Smooth muscle cell of the coronary artery (primary cell): ENCODE measurements around the gene NDUFAF3. TPM values are rescaled to one million over a fixed set of nuclear protein-coding genes. Genes with fewer than 3 reads are reported as not detected.

ENCODE experiments used
- total RNA-seq: library from RNA; depleted of rRNA; stranded (reverse); fragments of >200 nt; gene quantifications from 2 replicates; pipeline ENCODE4 v1.2.3, GENCODE V29; 2014; ENCODE audit warnings: low replicate concordance

The NDUFAF3 gene, protein sequence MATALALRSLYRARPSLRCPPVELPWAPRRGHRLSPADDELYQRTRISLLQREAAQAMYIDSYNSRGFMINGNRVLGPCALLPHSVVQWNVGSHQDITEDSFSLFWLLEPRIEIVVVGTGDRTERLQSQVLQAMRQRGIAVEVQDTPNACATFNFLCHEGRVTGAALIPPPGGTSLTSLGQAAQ
- total RNA-seq = 84.1 and 92.2 TPM in 2 replicates

DNA sequence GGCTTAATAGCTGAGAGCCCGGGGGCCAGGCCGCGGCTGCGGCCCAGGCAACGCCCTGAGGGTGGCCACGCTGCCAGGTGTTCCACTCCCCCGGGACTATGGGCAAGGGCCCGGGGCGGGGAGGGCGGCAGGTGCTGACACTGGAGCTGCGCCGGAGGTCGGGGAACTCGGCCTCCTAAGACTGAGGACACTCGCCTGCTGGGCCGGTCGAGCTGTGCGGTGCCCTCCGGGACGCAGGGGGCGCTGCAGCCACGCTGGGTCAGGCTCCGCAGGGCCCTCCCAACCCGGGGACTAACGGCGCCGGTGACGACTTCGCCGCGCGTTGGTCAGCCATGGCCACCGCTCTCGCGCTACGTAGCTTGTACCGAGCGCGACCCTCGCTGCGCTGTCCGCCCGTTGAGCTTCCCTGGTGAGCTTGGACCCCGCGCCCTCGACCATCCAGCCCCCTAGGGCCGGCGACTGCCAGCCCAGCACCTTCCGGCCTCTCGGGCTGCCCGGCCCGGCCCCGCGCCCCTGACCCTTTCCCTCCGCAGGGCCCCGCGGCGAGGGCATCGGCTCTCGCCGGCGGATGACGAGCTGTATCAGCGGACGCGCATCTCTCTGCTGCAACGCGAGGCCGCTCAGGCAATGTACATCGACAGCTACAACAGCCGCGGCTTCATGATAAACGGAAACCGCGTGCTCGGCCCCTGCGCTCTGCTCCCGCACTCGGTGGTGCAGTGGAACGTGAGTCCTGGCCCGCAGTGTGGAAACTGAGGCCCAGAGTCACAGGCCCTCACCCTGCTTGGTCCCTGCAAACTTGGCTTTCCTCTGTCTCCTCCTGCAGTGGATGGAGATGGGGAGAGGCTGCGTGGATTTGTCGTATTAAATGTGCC, at the start of gene NDUFAF3:
Gene NDUFAF3 (plus strand): TSS at position 309 of the 875 bp plus-strand sequence. CDS start 24 bp downstream, at position 333.

DNA sequence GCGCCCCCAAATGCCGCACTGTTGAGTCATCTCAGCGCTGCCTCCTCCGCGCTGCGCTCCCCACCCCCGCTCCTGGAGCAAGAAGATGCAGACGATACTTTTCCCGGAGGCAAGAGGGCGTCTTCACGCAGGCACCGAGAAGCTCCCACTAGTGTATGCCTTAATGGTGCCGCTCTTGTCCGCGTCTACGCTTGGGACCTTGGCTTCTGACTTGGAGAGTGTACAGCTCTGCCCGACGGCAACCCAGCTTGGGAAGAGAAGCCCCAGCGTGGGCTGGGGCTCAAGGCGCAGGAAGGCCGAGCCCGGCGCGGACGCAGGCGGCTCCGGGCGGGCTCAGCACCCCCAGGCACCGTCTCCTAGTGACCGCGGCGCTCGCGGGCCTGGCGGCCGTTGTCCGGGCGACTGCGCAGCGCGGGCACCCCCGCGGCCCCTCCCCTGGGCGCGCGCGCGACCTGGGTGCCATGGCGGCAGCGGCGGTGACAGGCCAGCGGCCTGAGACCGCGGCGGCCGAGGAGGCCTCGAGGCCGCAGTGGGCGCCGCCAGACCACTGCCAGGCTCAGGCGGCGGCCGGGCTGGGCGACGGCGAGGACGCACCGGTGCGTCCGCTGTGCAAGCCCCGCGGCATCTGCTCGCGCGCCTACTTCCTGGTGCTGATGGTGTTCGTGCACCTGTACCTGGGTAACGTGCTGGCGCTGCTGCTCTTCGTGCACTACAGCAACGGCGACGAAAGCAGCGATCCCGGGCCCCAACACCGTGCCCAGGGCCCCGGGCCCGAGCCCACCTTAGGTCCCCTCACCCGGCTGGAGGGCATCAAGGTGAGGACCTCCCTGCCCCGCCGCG, 31.9 kb upstream of the NDUFAF3 start, which contains the start of gene P4HTM:
Gene P4HTM (plus strand): TSS at position 446 of the 840 bp plus-strand sequence. CDS start 16 bp downstream, at position 462.

DNA sequence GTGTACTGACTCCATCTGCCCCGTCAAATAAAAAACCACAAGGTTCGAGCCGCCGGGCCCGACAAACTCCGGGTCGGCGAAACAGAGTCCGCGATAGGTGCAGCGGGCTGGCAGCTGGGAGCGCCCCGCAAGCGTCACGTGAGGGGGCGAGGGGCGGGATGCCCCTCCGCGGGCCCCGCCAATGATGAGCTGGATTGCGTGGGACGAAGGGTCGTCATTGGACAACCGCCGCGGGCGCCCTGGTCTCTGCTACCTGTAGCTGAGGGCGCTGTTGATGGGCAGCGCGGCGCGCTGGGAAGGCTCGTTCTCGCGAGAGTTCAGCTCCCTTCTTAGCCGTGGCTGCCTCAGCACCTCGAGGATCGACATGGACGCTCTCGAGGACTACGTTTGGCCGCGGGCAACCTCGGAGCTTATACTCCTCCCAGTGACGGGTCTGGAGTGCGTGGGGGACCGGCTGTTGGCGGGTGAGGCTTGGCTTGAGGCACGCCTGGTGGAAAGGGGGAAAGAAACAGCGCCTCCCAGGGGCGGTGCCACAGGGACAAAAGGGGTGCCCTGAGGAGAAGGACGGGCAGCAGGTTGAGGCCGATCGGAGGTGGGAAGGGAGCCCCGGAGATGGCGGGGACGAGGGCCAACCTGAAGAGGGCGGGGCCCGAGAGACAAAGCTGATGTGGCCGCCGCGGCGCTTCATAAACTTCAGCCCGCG, 14.7 kb upstream of the NDUFAF3 start, which contains the start of gene WDR6:
Gene WDR6 (plus strand): TSS at position 324 of the 703 bp plus-strand sequence. CDS start 41 bp downstream, at position 365.

DNA sequence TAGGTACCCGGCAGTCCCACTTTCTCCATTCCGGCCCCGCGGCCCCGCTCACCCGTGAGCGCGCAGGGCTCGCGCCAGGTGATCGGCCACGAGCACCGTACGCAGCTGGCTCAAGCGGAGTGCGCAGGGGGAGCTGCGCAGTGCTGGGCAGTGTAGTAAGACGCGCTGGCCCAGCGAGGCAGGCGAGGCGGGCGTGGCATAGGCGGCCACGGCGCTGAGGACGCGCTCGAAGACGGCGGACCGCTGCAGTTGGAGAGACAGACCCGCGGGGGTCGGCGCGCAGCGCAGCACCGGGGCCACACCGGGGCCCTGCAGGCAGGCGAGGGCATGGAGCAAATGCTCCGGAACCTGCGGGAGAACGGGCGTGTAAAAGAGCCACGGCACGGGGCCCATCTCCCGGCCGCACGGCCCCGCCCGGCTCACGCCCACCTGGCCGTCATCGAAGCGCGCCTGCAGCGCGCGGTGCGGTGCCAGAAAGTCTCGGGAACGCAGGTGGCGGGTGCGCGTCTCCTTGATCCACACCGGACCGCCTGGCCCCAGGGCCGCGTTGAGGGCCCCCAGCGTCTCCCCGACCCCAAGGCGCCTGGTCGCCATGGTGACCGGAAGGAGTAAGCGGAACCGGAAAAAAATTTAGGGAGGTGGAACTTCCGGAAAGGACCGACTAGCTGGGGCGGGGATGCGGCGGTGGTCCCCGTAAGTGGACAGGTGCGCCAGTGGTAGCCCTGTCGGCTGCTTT, 3.8 kb upstream of the NDUFAF3 start, which contains the start of gene DALRD3:
Gene DALRD3 (minus strand): TSS at position 610 of the 736 bp plus-strand sequence. CDS start 16 bp downstream, at position 594.

DNA sequence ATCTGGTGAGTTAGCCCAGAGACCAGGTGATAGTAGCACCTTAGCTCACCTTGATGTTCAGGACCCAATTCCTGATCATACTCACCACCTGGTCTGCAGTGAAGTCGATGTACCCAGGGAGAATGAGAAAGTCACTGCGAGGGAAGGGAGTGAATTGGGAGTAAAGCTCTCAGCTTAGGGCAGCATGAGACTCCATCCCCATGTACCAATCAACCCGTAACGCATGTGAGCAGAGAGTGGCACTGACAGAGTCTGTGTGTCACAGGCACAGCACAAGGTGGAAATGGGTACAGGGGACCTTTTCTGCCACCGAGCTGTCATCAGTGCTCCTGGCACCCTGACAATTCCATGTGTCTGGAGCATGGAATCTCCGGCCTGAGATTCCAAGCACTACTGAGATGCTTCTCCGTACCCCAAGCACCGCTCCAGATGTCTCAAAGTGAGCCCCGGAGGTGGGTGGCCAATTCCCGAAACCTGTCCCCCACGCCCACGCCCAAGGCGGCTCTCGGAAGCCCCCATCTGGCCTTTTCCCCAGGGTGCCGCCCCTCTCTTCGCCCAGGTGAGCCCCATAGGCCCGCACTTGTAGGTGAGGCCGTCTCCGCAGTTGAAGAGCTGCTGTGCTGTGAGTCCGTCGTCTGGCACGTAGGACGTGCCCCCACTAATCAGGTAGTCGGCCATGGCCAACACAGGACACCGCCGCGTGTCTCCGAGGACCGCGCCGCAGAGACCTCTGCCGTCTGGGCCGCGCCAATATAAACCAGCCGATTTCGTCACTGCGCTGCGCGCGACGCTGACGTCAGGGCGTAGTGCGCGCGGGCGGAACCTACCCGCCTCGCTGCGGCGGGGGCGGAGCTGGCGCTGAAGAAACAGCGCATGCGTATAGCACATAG, 7.0 kb downstream of the NDUFAF3 start, which contains the start of gene IMPDH2:
Gene IMPDH2 (minus strand): TSS at position 726 of the 890 bp plus-strand sequence. CDS start 48 bp downstream, at position 678.

Other genes starting within 250 kb of the NDUFAF3 start
- 23.3 and 24.5 TPM in 2 replicates for gene PRKAR2A, start 174.2 kb upstream of the NDUFAF3 start, total RNA-seq
- gene SLC25A20, start 123.2 kb upstream of the NDUFAF3 start, total RNA-seq = 26.5 and 26.8 TPM in 2 replicates
- gene ARIH2, start 103.3 kb upstream of the NDUFAF3 start, total RNA-seq = 60.4 and 83.5 TPM in 2 replicates
- gene P4HTM, start 31.9 kb upstream of the NDUFAF3 start, total RNA-seq = 23.9 and 31.9 TPM in 2 replicates
- gene WDR6, start 14.7 kb upstream of the NDUFAF3 start, total RNA-seq = 72.6 and 112 TPM in 2 replicates
- 43.7 and 57.4 TPM in 2 replicates for gene DALRD3, start 3.5 kb upstream of the NDUFAF3 start, total RNA-seq
- 433 and 547 TPM in 2 replicates for gene IMPDH2, start 7.3 kb downstream of the NDUFAF3 start, total RNA-seq
- gene QRICH1, start 72.0 kb downstream of the NDUFAF3 start, total RNA-seq = 46.3 and 51.3 TPM in 2 replicates
- gene QARS1, start 82.6 kb downstream of the NDUFAF3 start, total RNA-seq = 299 and 321 TPM in 2 replicates
- gene USP19, start 98.7 kb downstream of the NDUFAF3 start, total RNA-seq = 34.7 and 77.0 TPM in 2 replicates
- 460 and 630 TPM in 2 replicates for gene LAMB2, start 110.9 kb downstream of the NDUFAF3 start, total RNA-seq
- gene CCDC71, start 144.2 kb downstream of the NDUFAF3 start, total RNA-seq = 13.8 and 19.6 TPM in 2 replicates
- gene KLHDC8B, start 149.5 kb downstream of the NDUFAF3 start, total RNA-seq = 24.7 and 26.5 TPM in 2 replicates